NCI-H1436 treated with DMSO at 0.1 percent for 48 hours (cell line): ENCODE data around the gene KCMF1.
"Not testable (repeated sequence)": the region's sequence is repeated elsewhere in the genome, so short reads cannot be mapped to it uniquely, and the experiment has no call there.

Experiments
- DNase-seq: peaks from one replicate; lab custom pipeline; 2025; lab: John Stamatoyannopoulos, UW

Gene KCMF1

GRCh38 chr2:84970868-84971509, at the start of gene KCMF1:
KCMF1 (plus strand) TSS chr2:84971161; CDS start chr2:84971452, 291 bp downstream.
- DNase-seq = no peak

- no peak for DNase-seq
Observed at GRCh38 chr2:84923009-84923408, 48.0 kb upstream of the KCMF1 start.

GRCh38 chr2:84924173-84925106, 46.5 kb upstream of the KCMF1 start:
- no peak for DNase-seq

- DNase-seq = no peak
Observed at GRCh38 chr2:84925336-84925723, 45.6 kb upstream of the KCMF1 start.

GRCh38 chr2:84925724-84926376, 45.1 kb upstream of the KCMF1 start:
- DNase-seq = peak; percentile 61

GRCh38 chr2:84927275-84927627, 43.7 kb upstream of the KCMF1 start:
- no peak for DNase-seq

GRCh38 chr2:84931384-84931821, 39.6 kb upstream of the KCMF1 start:
- no peak for DNase-seq

- DNase-seq = no peak
Observed at GRCh38 chr2:84938194-84938879, 32.6 kb upstream of the KCMF1 start.

GRCh38 chr2:84939426-84940087, 31.4 kb upstream of the KCMF1 start:
- DNase-seq = no peak

- no peak for DNase-seq
Observed at GRCh38 chr2:84940088-84940470, 30.9 kb upstream of the KCMF1 start.

GRCh38 chr2:84940831-84941412, 30.0 kb upstream of the KCMF1 start:
- DNase-seq = no peak

- no peak for DNase-seq
Observed at GRCh38 chr2:84942166-84942565, 28.8 kb upstream of the KCMF1 start.

- DNase-seq = no peak
Observed at GRCh38 chr2:84942964-84943421, 28.0 kb upstream of the KCMF1 start.

- no peak for DNase-seq
Observed at GRCh38 chr2:84944295-84944909, 26.6 kb upstream of the KCMF1 start.

GRCh38 chr2:84945838-84946203, 25.1 kb upstream of the KCMF1 start:
- DNase-seq = not testable (repeated sequence)

GRCh38 chr2:84946204-84947009, 24.6 kb upstream of the KCMF1 start:
- no peak for DNase-seq

- no peak for DNase-seq
Observed at GRCh38 chr2:84947010-84947593, 23.9 kb upstream of the KCMF1 start.

- DNase-seq = no peak
Observed at GRCh38 chr2:84953535-84953934, 17.4 kb upstream of the KCMF1 start.

GRCh38 chr2:84954329-84954728, 16.6 kb upstream of the KCMF1 start:
- no peak for DNase-seq
